ENCODE measurements around the gene SNRNP35.
"Not testable (repeated sequence)": the region's sequence is repeated elsewhere in the genome, so short reads cannot be mapped to it uniquely, and the experiment has no call there.

Gene SNRNP35

GRCh38 chr12:123487428-123487827 lies 29.5 kb downstream of the SNRNP35 start:
- in situ Hi-C loops (cut with MboI; ENCODE audit: low sequenced_read_pairs), result no loop called here

DNA sequence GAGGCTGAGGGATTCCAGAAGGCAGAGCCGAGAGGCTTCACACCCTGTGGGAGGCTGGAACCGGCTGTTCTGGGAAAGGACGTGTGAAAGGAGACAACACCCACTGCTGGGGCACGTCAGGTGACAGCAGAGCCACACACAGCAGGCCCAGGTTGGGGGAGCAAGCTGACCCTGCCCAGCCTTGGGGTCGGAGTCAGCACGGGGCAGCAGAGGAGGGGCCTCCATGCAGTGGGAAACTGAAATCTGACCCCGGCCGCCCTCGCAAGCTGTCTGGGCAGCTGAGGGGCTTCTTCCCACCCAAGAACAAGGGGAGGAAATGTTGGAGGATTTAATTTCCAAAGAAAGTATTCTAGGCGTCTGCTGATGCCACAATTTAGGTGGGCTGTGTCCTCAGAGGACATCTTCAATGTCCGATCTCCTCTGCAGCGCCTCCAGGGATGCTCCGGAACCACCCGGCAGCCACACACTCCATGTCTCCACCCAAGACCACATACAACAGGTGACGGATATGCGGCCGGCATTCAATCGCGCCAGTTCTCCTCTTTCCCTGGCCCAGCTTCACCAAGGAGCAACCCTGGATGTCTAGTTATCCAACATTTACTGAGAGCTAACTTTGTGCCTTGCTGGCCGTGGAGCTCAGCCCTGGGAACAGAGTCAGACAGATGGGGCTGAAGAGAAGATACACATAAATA lies 30.7 kb downstream of the SNRNP35 start:
- in situ Hi-C loops (cut with MboI; ENCODE audit: low sequenced_read_pairs), result no loop called here

- in situ Hi-C loops (cut with MboI; ENCODE audit: low sequenced_read_pairs), result no loop called here
Observed at GRCh38 chr12:123489580-123489979, 31.6 kb downstream of the SNRNP35 start.

DNA sequence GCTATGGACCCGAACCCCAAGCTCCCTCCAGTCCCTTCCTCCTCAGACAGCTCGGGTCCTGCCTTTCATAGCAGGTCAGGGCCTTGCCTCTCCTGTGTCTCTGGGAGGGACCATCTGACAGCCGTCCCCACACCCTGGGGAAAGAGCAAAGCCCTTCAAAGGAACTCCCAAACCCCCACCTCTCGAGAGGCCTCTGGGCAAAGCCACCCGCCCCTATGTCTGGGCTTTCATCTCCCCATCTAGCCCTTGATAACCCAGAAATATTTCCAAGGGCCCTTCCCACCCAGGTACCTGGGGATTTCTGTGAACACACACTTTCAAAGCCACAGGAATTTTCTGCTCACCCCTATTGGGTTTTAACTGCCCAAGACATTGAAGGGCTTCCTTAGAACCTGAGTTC lies 32.1 kb downstream of the SNRNP35 start:
- in situ Hi-C loops (cut with MboI; ENCODE audit: low sequenced_read_pairs), result no loop called here

DNA sequence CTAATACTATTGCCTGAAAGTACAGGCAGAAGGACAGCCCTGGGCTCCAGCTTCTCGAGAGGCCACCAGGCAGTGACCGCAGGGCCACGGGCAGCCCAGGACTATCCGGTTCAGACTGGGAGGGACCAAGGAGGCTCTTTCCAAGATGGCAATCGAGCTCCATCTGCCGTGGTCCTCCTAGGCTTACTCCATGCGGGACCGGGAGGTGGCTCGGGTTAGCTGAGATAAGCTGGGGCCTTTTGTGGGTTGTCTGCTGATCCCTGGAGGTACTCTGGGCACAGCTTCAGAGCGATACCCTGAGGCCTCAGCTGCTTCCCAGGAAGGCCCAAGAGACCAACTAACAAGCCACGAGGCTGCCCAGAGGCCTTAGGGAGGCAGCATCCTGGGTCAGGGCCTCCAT lies 33.1 kb downstream of the SNRNP35 start:
- in situ Hi-C loops (cut with MboI; ENCODE audit: low sequenced_read_pairs), result no loop called here

GRCh38 chr12:123491481-123491880 lies 33.5 kb downstream of the SNRNP35 start:
- in situ Hi-C loops (cut with MboI; ENCODE audit: low sequenced_read_pairs), result no loop called here

GRCh38 chr12:123492339-123493039 lies 34.5 kb downstream of the SNRNP35 start:
- in situ Hi-C loops (cut with MboI; ENCODE audit: low sequenced_read_pairs), result not testable (repeated sequence)

DNA sequence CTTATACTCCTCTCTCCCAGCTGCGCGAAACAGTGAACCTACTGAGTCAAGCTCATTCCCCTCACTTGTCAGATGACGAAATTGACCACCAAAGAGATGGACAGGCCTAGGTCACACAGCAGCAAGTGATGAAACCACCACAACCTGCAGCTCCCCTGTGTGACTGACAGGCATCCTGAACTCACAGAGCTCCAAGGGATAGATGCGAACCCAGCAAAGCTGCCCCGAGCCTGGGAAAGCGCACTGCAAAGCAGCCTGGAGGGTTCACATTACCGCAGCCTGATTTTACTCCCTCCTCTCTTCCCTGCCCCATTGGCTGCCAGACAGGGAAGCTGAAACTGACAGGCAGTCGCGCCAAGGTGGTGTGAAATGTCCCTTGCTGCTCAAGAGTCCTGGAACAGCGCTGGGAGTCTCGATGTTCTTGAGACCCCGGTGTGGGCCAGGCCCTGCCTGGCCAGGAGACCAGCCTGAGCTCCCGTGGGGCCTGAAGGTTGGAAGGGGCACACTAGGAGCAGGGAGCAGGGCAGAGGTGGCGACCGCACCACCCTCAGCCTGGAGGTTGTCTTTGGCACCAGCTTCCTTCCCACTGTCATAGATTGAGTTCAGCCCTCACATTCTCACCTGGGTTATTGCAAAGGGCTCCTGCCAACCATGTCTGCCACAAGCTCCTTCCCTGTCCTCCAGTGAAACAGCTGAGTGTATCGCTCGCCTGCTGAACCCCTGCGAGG lies 36.3 kb downstream of the SNRNP35 start:
- in situ Hi-C loops (cut with MboI; ENCODE audit: low sequenced_read_pairs), result no loop called here

- in situ Hi-C loops (cut with MboI; ENCODE audit: low sequenced_read_pairs), result no loop called here
Observed at GRCh38 chr12:123497065-123497464, 39.1 kb downstream of the SNRNP35 start.

DNA sequence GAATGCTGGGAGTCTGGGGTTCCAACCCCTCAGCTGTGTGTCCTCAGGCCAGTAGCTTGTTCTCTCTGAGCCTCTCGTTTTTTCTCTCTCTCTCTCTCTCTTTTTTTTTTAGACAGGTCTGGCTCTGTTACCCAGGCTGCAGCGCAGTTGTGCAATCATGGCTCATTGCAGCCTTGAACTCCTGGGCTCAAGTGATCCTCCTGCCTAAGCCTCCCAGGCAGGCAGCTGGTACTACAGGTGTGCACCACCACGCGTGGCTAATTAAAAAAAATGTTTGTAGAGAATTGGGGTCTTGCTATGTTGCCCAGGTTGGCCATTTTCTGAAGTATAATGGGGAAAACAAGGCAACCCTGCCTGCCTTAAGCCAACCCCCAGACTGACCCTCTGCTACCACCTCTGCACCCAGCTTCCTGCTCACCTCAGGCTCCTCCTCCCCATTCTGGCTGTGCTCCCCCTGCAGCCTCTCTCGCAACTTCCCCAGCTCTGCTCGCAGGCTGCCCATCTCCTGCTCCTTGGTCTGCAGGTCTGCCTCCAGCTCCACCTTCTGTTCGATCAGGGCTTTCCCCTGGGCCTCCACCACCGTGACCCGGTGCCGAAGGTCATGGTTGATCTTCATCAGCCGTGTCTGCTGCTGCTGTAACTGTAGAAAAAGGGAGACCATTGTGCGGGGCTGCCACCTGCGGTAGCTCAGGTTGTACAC lies 40.3 kb downstream of the SNRNP35 start:
- in situ Hi-C loops (cut with MboI; ENCODE audit: low sequenced_read_pairs), result no loop called here

DNA sequence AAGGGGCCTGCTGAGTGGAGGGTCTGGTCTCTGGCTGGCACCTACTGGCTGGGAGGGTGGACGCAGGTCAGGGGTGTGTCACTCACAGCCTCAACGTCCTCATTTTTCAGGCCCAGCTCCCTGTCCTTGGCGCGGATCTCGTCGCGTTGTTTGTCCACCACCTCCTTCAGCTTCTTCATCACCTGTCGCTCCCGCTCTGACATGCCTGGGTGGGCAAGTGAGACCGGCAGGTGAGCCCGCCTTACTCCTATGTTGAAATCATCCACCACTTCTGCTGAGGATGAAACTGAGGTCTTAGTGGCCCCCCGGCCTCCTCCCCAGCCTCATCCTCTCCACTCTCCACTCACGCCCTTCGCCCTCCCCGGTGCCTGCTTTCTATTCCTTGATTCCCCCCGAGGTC lies 41.4 kb downstream of the SNRNP35 start:
- in situ Hi-C loops (cut with MboI; ENCODE audit: low sequenced_read_pairs), result no loop called here

DNA sequence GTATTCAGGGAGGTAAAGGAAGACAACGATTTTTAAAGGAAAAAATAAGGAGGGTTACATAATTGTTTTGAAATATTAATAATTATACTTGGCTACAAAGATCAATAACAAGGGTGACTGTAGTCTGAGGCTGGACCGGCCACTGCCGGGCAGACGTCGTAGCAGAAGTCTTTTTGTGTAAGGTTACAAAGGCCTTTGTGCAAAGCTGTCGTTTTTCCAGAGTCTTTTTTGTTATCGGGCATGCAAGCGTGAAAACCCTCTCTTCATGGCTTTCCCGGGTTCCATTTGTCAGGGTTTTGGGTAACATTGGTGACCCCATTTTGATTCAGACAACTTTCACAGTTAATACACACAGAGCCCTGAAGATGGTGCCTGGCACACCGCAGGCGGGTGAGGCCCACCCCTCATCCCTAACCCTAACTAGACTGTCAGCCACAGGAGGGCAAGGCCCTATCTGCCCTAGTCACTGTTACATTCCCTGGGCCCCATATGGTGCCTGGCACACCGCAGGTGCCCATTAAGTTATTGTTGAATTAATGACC lies 44.3 kb downstream of the SNRNP35 start:
- in situ Hi-C loops (cut with MboI; ENCODE audit: low sequenced_read_pairs), result no loop called here

DNA sequence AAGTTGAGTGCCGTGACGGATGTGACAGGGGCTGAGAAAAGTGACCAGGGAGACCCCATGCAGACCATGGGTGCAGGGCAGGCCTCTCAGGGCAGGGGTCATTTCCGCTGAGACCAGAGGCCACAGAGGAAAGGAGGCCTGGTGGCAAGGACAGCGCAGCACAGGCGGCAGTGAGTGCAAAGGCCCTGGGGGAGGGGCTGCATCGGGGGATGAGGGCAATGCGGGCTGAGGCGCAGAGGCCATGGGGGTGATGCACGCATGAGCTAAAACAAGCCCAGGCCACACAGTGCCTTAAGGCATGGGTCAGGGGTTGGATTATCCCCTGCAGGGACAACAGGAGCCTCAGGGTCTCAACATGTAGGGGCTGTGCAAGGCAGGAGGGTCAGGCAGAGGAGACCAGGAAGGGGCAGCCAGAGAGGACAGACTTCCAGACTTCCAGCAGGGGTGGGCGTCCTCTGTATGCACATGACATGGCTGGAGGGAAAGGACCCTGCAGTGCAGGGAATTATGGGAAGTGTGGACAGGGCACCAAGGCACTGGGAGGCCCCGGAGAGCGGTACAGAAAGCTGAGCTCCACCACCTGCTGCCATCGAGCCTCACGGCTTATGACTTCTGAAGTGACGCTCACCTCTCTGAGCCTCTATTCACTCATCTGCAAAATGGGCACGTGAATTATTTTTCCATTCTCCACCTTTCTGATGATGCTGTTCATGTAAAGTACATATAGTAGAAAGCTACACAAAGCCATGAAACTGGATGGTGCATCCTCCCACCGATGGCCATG lies 48.3 kb downstream of the SNRNP35 start:
- in situ Hi-C loops (cut with MboI; ENCODE audit: low sequenced_read_pairs), result no loop called here

- in situ Hi-C loops (cut with MboI; ENCODE audit: low sequenced_read_pairs), result no loop called here
Observed at GRCh38 chr12:123506843-123507236, 48.9 kb downstream of the SNRNP35 start.

DNA sequence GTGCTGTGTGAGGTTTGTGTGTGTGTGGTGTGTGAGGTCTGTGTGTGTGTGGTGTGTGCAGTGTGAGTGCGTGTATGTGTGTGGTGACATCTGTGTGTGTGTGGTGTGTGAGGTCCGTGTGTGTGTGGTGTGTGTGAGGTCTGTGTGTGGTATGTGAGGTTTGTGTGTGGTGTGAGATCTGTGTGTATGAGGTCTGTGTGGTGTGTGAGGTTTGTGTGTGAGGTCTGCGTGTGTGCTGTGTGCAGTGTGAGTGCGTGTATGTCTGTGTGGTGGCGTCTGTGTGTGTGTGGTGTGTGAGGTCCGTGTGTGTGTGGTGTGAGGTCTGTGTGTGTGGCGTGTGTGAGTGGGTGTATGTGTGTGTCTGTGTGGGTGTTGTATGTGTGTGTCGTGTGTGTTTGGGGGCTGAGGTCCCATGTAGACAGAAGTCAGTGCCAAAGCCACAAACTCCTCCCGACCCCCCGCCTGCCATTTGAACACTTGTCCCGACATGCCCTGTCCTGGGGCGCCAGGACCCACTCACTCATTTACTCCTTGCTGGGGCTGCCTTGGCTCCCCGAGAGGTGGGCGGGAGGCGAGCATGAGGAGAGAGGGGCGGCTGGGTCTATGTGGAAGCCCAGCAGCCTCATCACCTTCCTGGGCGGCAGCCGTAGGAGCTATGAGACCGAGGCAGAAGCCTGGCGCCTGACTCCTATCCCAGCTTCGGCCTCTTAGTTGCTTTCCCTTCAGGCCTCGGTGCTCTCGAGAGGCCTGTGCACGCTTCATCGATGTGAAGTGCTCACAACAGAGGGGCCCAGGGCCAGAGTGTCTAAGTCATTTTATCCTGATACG lies 55.1 kb downstream of the SNRNP35 start:
- in situ Hi-C loops (cut with MboI; ENCODE audit: low sequenced_read_pairs), result no loop called here

DNA sequence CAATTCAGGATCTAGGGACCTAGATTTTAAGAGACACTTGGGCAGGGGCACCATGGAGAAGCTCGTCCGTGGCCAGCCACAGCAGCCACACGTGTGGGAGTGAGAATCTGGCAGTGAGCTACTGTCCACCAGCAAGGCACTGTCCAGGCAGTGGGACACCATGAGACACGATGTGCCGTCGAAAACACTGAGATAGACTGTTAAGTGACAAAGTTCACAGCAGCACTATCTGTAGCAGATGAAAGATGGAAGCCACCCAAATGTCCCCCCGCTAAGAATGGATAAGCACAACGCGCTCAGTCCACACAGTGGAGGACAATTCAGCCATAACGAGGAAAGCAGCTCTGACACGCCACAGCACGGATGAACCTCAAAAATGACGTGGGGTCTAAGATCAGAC lies 55.9 kb downstream of the SNRNP35 start:
- in situ Hi-C loops (cut with MboI; ENCODE audit: low sequenced_read_pairs), result no loop called here

- in situ Hi-C loops (cut with MboI; ENCODE audit: low sequenced_read_pairs), result not testable (repeated sequence)
Observed at GRCh38 chr12:123514582-123515221, 56.8 kb downstream of the SNRNP35 start.

DNA sequence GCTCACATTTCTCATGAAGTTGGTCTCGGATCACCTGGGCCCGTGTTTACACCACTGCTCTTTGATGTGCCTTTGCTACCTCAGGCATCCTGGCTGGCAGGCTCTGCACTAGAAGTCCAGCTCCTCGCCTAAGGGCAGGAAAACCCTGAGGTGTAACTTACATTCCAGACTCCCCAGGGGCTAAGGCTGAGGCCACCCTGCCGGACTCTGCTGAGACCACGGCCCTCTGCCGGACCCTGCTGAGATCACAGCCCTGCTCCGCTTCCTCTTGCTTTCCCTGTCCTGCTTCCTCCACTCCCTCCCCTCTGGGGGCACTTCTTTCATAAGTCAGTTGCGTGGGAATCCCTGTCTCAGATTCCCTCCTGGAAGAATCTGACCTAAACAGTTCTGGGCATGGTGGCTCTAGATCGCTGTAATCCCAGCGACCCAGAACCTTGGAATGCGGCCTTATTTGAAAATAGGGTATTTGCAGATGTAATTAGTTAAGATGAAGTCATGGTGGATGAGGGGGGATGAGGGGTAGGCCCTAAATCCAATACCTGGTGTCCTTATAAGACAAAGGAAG lies 58.4 kb downstream of the SNRNP35 start:
- in situ Hi-C loops (cut with MboI; ENCODE audit: low sequenced_read_pairs), result no loop called here
